ENCODE measurements around the gene GUCA2A.

The GUCA2A gene

GRCh38 chr1:42128499-42128898, 36.0 kb downstream of the GUCA2A start:
- H3K36me3 ChIP-seq (ENCODE audit: control insufficient read depth in 2 of 2, insufficient read depth in 1 of 2, low read length in 2 of 2) = no peaks in the 10 kb centered on the region
- no peaks in the 10 kb centered on the region for H3K9me3 ChIP-seq (ENCODE audit: control insufficient read depth, insufficient read depth, low read depth, low read length)
- H3K4me3 ChIP-seq (ENCODE audit: low read depth, low read length) = no peak overlapping the region
- no peak overlapping the region for H3K27ac ChIP-seq (ENCODE audit: extremely low read depth, low read depth, low read length)
- no peak for TF ChIP-seq ZBTB1 (tag by site-specific recombination; IDR thresholded peaks at IDR 0.05)
- TF ChIP-seq ZNF37A (tag by site-specific recombination; IDR thresholded peaks at IDR 0.05) = no peak
- no peak for TF ChIP-seq ZNF621 (tag by site-specific recombination; IDR thresholded peaks at IDR 0.05)
- no peak for TF ChIP-seq REST (tag by site-specific recombination; IDR thresholded peaks at IDR 0.05)
- no peak for TF ChIP-seq ZNF132 (tag by site-specific recombination; IDR thresholded peaks at IDR 0.05; ENCODE audit: borderline replicate concordance)
- TF ChIP-seq BCL11A (tag by site-specific recombination; IDR thresholded peaks at IDR 0.05; ENCODE audit: low read depth) = no peak
- no peak for TF ChIP-seq ZNF704 (tag by site-specific recombination; IDR thresholded peaks at IDR 0.05)
- TF ChIP-seq PATZ1 (tag by site-specific recombination; IDR thresholded peaks at IDR 0.05) = no peak
- TF ChIP-seq ZNF449 (tag by site-specific recombination; IDR thresholded peaks at IDR 0.05) = no peak
- TF ChIP-seq ZNF548 (tag by site-specific recombination; IDR thresholded peaks at IDR 0.05) = no peak
- TF ChIP-seq SALL2 (tag by site-specific recombination; IDR thresholded peaks at IDR 0.05; ENCODE audit: borderline replicate concordance) = no peak
- no peak for TF ChIP-seq GLIS2 (tag by site-specific recombination; IDR thresholded peaks at IDR 0.05)
- TF ChIP-seq ZBTB6 (tag by site-specific recombination; IDR thresholded peaks at IDR 0.05) = no peak
- TF ChIP-seq ZNF155 (tag by site-specific recombination; IDR thresholded peaks at IDR 0.05) = no peak
- no peak for TF ChIP-seq ZNF362 (tag by site-specific recombination; IDR thresholded peaks at IDR 0.05)
- no peak for TF ChIP-seq ZNF777 (tag by site-specific recombination; IDR thresholded peaks at IDR 0.05; ENCODE audit: borderline replicate concordance)
- TF ChIP-seq HOXC10 (CRISPR knock-in tag; IDR thresholded peaks at IDR 0.05) = no peak
- TF ChIP-seq ZNF513 (tag by site-specific recombination; IDR thresholded peaks at IDR 0.05) = no peak
- no peak for TF ChIP-seq PRDM6 (tag by site-specific recombination; IDR thresholded peaks at IDR 0.05)
- ChIA-PET CTCF (no interaction called here), POLR2A (no interaction called here)
- H3K4me1 ChIP-seq (ENCODE audit: control insufficient read depth, insufficient read depth, low read length) = no peaks in the 10 kb centered on the region

Data from HEK293 (cell line).